ENCODE measurements around the gene CNOT1. TPM values are rescaled to one million over a fixed set of nuclear protein-coding genes. Genes with fewer than 3 reads are reported as not detected.

CNOT1 gene
- total and polyA plus RNA-seq, 7 experiments from 2014 or later = 81.2 to 249 (median 232) TPM

DNA sequence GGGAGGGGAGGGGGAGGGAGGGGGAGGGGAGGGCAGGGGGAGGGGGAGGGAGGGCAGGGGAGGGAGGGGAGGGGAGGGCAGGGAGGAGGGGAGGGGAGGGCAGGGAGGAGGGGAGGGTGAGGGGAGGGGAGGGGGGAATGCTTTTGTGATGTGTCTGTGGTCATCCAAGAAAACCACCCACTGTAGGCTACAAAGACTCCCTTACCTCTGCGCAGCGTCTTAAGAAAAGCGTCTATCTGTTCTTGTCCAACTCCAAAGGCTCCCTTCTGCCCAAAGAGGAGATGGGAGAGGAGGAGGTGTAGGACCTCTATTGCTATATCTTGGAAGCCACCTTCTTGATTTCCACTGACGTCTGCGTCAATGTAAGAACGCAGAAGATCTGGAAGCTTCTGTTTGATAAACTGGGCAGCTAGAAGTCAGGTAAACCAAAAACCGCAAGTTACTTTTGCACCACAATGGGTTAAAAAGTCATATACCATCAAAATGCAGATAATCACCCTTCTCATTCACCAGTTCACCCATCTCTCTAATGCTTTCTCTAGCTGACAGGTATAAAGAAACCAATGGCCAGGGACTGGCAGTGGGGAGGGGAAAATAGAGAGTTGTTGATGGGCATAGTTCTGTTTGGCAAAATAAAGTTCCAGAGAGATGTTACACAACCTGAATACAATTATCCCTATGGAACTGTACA lies 43.1 kb downstream of the CNOT1 start:
- Histone ChIP-seq H3K36me3 (ENCODE audit: control insufficient read depth in 2 of 3, insufficient read depth in 3 of 3, low read length in 3 of 3) (peaks cover 23 to 87% (median 39%) of the 10 kb centered on the region in 3 experiments), H3K4me1 (ENCODE audit: control insufficient read depth in 2 of 2, insufficient read depth in 2 of 2, low read length in 2 of 2) (peaks cover 0 to 4% of the 10 kb centered on the region in 2 donors), H3K4me3 (ENCODE audit: low read length) (no peak overlapping the region), H3K27ac (ENCODE audit: low read depth, low read length) (no peak overlapping the region), H3K27me3 (ENCODE audit: control insufficient read depth in 2 of 2, insufficient read depth in 2 of 2, low read length in 2 of 2) (no peaks in the 10 kb centered on the region), H3K9me3 (ENCODE audit: control insufficient read depth in 2 of 3, low read length in 3 of 3) (no peaks in the 10 kb centered on the region)
- CTCF ChIA-PET = no interaction called here
- H3K9me3 Mint-ChIP-seq = no peaks in the 10 kb centered on the region
- ATAC-seq = no peak
- H3K4me1 Mint-ChIP-seq = peaks cover 8 to 31% (median 13%) of the 10 kb centered on the region in 7 donors
- H3K4me3 Mint-ChIP-seq = no peak overlapping the region
- no peak for DNase-seq
- intact Hi-C loops (cut with micrococcal nuclease) = no loop called here
- POLR2A ChIA-PET = no interaction called here
- H3K27ac Mint-ChIP-seq = peak overlapping the region in 2 of 9 donors; percentile 5 to 68
- H3K27me3 Mint-ChIP-seq = no peaks in the 10 kb centered on the region
- H3K36me3 Mint-ChIP-seq = peaks cover 0 to 53% (median 42%) of the 10 kb centered on the region in 5 donors

- ATAC-seq (no peak), DNase-seq (no peak)
- H3K27ac ChIP-seq (ENCODE audit: low read depth, low read length) = no peak overlapping the region
- intact Hi-C loops (cut with micrococcal nuclease) = no loop called here
- Mint-ChIP-seq H3K9me3 (no peaks in the 10 kb centered on the region), H3K4me3 (no peak overlapping the region), H3K27ac (peak overlapping the region in 4 of 9 donors; percentile 18 to 67 (median 52)), H3K4me1 (peaks cover 0 to 19% (median 5%) of the 10 kb centered on the region in 7 donors), H3K36me3 (peaks cover 0 to 47% (median 37%) of the 10 kb centered on the region in 5 donors), H3K27me3 (no peaks in the 10 kb centered on the region)
- POLR2A ChIA-PET = interaction anchor here (0.8 kb wide), 1 partner anchor 90 kb away, joined by 7 read pairs; no protein-coding TSS in a partner anchor
- no peaks in the 10 kb centered on the region for H3K9me3 ChIP-seq (ENCODE audit: control insufficient read depth in 2 of 3, low read length in 3 of 3)
- H3K4me3 ChIP-seq (ENCODE audit: low read length) = no peak overlapping the region
- H3K36me3 ChIP-seq (ENCODE audit: control insufficient read depth in 2 of 3, insufficient read depth in 3 of 3, low read length in 3 of 3) = peaks cover 36 to 92% (median 47%) of the 10 kb centered on the region in 3 experiments
- CTCF ChIA-PET = no interaction called here
- no peaks in the 10 kb centered on the region for H3K27me3 ChIP-seq (ENCODE audit: control insufficient read depth in 2 of 2, insufficient read depth in 2 of 2, low read length in 2 of 2)
- H3K4me1 ChIP-seq (ENCODE audit: control insufficient read depth in 2 of 2, insufficient read depth in 2 of 2, low read length in 2 of 2) = no peaks in the 10 kb centered on the region
Measured at GRCh38 chr16:58584831-58585505, 44.7 kb downstream of the CNOT1 start.

GRCh38 chr16:58582971-58583765 lies 46.5 kb downstream of the CNOT1 start:
- Mint-ChIP-seq H3K4me3 (no peak overlapping the region), H3K9me3 (no peaks in the 10 kb centered on the region), H3K27me3 (no peaks in the 10 kb centered on the region), H3K36me3 (peaks cover 0 to 58% (median 40%) of the 10 kb centered on the region in 5 donors), H3K27ac (peak overlapping the region in 3 of 9 donors; percentile 21 to 55 (median 38)), H3K4me1 (peaks cover 0 to 13% (median 0%) of the 10 kb centered on the region in 7 donors)
- H3K4me3 ChIP-seq (ENCODE audit: low read length) = no peak overlapping the region
- intact Hi-C loops (cut with micrococcal nuclease) = no loop called here
- no peak for DNase-seq
- ChIA-PET CTCF (no interaction called here), POLR2A (no interaction called here)
- H3K4me1 ChIP-seq (ENCODE audit: control insufficient read depth in 2 of 2, insufficient read depth in 2 of 2, low read length in 2 of 2) = no peaks in the 10 kb centered on the region
- ATAC-seq = no peak
- H3K9me3 ChIP-seq (ENCODE audit: control insufficient read depth in 2 of 3, low read length in 3 of 3) = no peaks in the 10 kb centered on the region
- H3K27me3 ChIP-seq (ENCODE audit: control insufficient read depth in 2 of 2, insufficient read depth in 2 of 2, low read length in 2 of 2) = no peaks in the 10 kb centered on the region
- H3K36me3 ChIP-seq (ENCODE audit: control insufficient read depth in 2 of 3, insufficient read depth in 3 of 3, low read length in 3 of 3) = peaks cover 34 to 93% (median 54%) of the 10 kb centered on the region in 3 experiments
- no peak overlapping the region for H3K27ac ChIP-seq (ENCODE audit: low read depth, low read length)

GRCh38 chr16:58582133-58582532 lies 47.5 kb downstream of the CNOT1 start:
- Histone ChIP-seq H3K36me3 (ENCODE audit: control insufficient read depth in 2 of 3, insufficient read depth in 3 of 3, low read length in 3 of 3) (peaks cover 31 to 93% (median 50%) of the 10 kb centered on the region in 3 experiments), H3K27me3 (ENCODE audit: control insufficient read depth in 2 of 2, insufficient read depth in 2 of 2, low read length in 2 of 2) (no peaks in the 10 kb centered on the region), H3K27ac (ENCODE audit: low read depth, low read length) (no peak overlapping the region), H3K4me1 (ENCODE audit: control insufficient read depth in 2 of 2, insufficient read depth in 2 of 2, low read length in 2 of 2) (no peaks in the 10 kb centered on the region), H3K4me3 (ENCODE audit: low read length) (no peak overlapping the region), H3K9me3 (ENCODE audit: control insufficient read depth in 2 of 3, low read length in 3 of 3) (no peaks in the 10 kb centered on the region)
- Mint-ChIP-seq H3K27ac (no peak overlapping the region), H3K36me3 (peaks cover 0 to 59% (median 36%) of the 10 kb centered on the region in 5 donors), H3K4me3 (no peak overlapping the region), H3K4me1 (peaks cover 0 to 12% (median 0%) of the 10 kb centered on the region in 7 donors), H3K9me3 (no peaks in the 10 kb centered on the region), H3K27me3 (no peaks in the 10 kb centered on the region)
- intact Hi-C loops (cut with micrococcal nuclease) = no loop called here
- ATAC-seq (no peak), DNase-seq (no peak)
- CTCF ChIA-PET = no interaction called here
- POLR2A ChIA-PET = no interaction called here

DNA sequence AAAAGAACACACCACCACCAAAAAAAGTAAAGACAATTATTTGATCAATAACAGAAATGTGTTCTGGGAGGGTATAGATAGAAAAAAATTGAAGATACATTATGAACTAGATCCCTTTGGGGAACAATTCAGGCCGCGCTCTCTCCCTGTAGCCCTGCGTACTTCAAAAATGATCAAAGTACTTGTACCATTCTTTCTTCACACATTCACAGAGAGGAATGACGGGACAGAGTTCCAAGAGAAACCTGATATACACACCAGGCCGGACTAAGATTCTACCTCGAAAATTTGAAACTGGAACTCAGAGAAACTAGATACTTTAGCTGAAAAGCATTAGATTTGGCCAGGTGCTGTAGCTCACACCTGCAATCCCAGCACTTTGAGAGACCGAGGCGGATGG lies 50.0 kb downstream of the CNOT1 start:
- Mint-ChIP-seq H3K4me3 (no peak overlapping the region), H3K27me3 (no peaks in the 10 kb centered on the region), H3K4me1 (no peaks in the 10 kb centered on the region), H3K27ac (peak overlapping the region in 2 of 9 donors; percentile 20 to 25), H3K9me3 (no peaks in the 10 kb centered on the region), H3K36me3 (peaks cover 0 to 55% (median 27%) of the 10 kb centered on the region in 5 donors)
- POLR2A ChIA-PET = interaction anchor here (1.2 kb wide), 1 partner anchor 9 kb away, joined by 3 read pairs; no protein-coding TSS in a partner anchor
- intact Hi-C loops (cut with micrococcal nuclease) = loop anchor here (5.0 kb wide), 2 partner anchors 37 to 47 kb away; no protein-coding TSS in a partner anchor
- Histone ChIP-seq H3K27me3 (ENCODE audit: control insufficient read depth in 2 of 2, insufficient read depth in 2 of 2, low read length in 2 of 2) (no peaks in the 10 kb centered on the region), H3K4me3 (ENCODE audit: low read length) (no peak overlapping the region), H3K9me3 (ENCODE audit: control insufficient read depth in 2 of 3, low read length in 3 of 3) (no peaks in the 10 kb centered on the region), H3K27ac (ENCODE audit: low read depth, low read length) (no peak overlapping the region), H3K36me3 (ENCODE audit: control insufficient read depth in 2 of 3, insufficient read depth in 3 of 3, low read length in 3 of 3) (peaks cover 24 to 94% (median 45%) of the 10 kb centered on the region in 3 experiments), H3K4me1 (ENCODE audit: control insufficient read depth in 2 of 2, insufficient read depth in 2 of 2, low read length in 2 of 2) (no peaks in the 10 kb centered on the region)
- ATAC-seq = no peak
- CTCF ChIA-PET = no interaction called here
- no peak for DNase-seq

GRCh38 chr16:58578642-58579041 lies 51.0 kb downstream of the CNOT1 start:
- H3K4me3 ChIP-seq (ENCODE audit: low read length) = no peak overlapping the region
- peak overlapping the region in 1 of 9 donors; percentile 43 for H3K27ac Mint-ChIP-seq
- DNase-seq (no peak), ATAC-seq (no peak)
- no peaks in the 10 kb centered on the region for H3K9me3 Mint-ChIP-seq
- peaks cover 24 to 96% (median 52%) of the 10 kb centered on the region in 3 experiments for H3K36me3 ChIP-seq (ENCODE audit: control insufficient read depth in 2 of 3, insufficient read depth in 3 of 3, low read length in 3 of 3)
- no peaks in the 10 kb centered on the region for H3K27me3 Mint-ChIP-seq
- H3K4me1 ChIP-seq (ENCODE audit: control insufficient read depth in 2 of 2, insufficient read depth in 2 of 2, low read length in 2 of 2) = no peaks in the 10 kb centered on the region
- CTCF ChIA-PET = no interaction called here
- intact Hi-C loops (cut with micrococcal nuclease) = loop anchor here (5.0 kb wide), 2 partner anchors 36 to 46 kb away; no protein-coding TSS in a partner anchor
- H3K9me3 ChIP-seq (ENCODE audit: control insufficient read depth in 2 of 3, low read length in 3 of 3) = no peaks in the 10 kb centered on the region
- H3K27ac ChIP-seq (ENCODE audit: low read depth, low read length) = no peak overlapping the region
- POLR2A ChIA-PET = no interaction called here
- no peak overlapping the region for H3K4me3 Mint-ChIP-seq
- H3K4me1 Mint-ChIP-seq = no peaks in the 10 kb centered on the region
- H3K27me3 ChIP-seq (ENCODE audit: control insufficient read depth in 2 of 2, insufficient read depth in 2 of 2, low read length in 2 of 2) = no peaks in the 10 kb centered on the region
- peaks cover 0 to 63% (median 27%) of the 10 kb centered on the region in 5 donors for H3K36me3 Mint-ChIP-seq
